K562 (cell line): ENCODE measurements around the gene GABARAP. TPM values are rescaled to one million over a fixed set of nuclear protein-coding genes. Genes with fewer than 3 reads are reported as not detected.

Experiments used
- ATAC-seq: fragments of 200-7000 bp; cut with Tn5 transposase; 3 replicates; pipeline ENCODE4 v1.9.1; 2020; ENCODE audit warnings: moderate library complexity
- BruUV-seq: library from RNA; stranded (reverse); fragments of 400-500 nt; replicated peaks from 2 replicates; lab custom pipeline; 2021; lab: Mats Ljungman, UMichigan
- CTCF ChIA-PET: fragments of 300-600 bp; formaldehyde crosslinking; extraction: SDS; loops from one replicate; lab custom pipeline; 2021; ENCODE audit warnings: low intra/inter-chr PET ratio; lab: Yijun Ruan, JAX
- POLR2A ChIA-PET: fragments of 300-600, 350-650 bp; sonication (Branson Sonifier 250); formaldehyde crosslinking; extraction: SDS; loops from one replicate; lab custom pipeline; 2021; ENCODE audit warnings: antibody characterized with exemption, inconsistent platforms; lab: Yijun Ruan, JAX
- DNase-seq, 4 experiments: peaks; one replicate each; pipeline versions ENCODE4 v3.0.0 to v3.0.0-alpha.2; 2011 to 2018; ENCODE audit warnings: low spot score in 3 of 4, mixed read lengths in 3 of 4; ENCODE audit errors: extremely low read depth in 1 of 4
- FAIRE-seq: peaks from 2 replicates; lab custom pipeline; 2011; peaks lifted over from hg19 to GRCh38; lab: Jason Lieb, UNC
- H2AFZ ChIP-seq: 2 replicates; pipeline ENCODE4 v1.6.0; 2011; ENCODE audit warnings: low read depth, low read length, control low read depth, inconsistent platforms
- H3K27ac ChIP-seq: fragments of 200-600 bp; 3 replicates; pipeline ENCODE4 v1.8.0; 2011; ENCODE audit warnings: low read depth, mild to moderate bottlenecking, control low read depth, inconsistent platforms, low read length, moderate library complexity, mixed read lengths; ENCODE audit errors: extremely low read depth
- H3K27me3 ChIP-seq, 2 experiments: fragments of 300-600 bp in 1 of 2; 2 replicates in 1 of 2; 3 replicates in 1 of 2; pipeline versions ENCODE4 v1.6.0 to v1.8.0; 2011; ENCODE audit warnings: inconsistent platforms in 2 of 2, low read length in 2 of 2, mild to moderate bottlenecking in 1 of 2, mixed read lengths in 1 of 2, moderate library complexity in 1 of 2; ENCODE audit not compliant: control insufficient read depth in 2 of 2, insufficient read depth in 2 of 2
- H3K36me3 ChIP-seq: fragments of 300-600 bp; 3 replicates; pipeline ENCODE4 v1.8.0; 2011; ENCODE audit warnings: mild to moderate bottlenecking, low read length, inconsistent platforms; ENCODE audit not compliant: control insufficient read depth, insufficient read depth
- H3K4me1 ChIP-seq, 2 experiments: fragments of 200-600 bp in 1 of 2; replicated peaks in 1 of 2; 2 replicates in 1 of 2; 3 replicates in 1 of 2; pipeline versions ENCODE4 v1.5.1 to v1.8.0; 2011; ENCODE audit warnings: inconsistent platforms in 2 of 2, low read length in 2 of 2, mild to moderate bottlenecking in 1 of 2, mixed read lengths in 1 of 2, moderate library complexity in 1 of 2; ENCODE audit not compliant: control insufficient read depth in 2 of 2, insufficient read depth in 2 of 2
- H3K4me2 ChIP-seq: 2 replicates; pipeline ENCODE4 v1.6.1; 2011; ENCODE audit warnings: low read length, control low read depth, inconsistent platforms, mixed read lengths; ENCODE audit not compliant: insufficient read depth
- H3K4me3 ChIP-seq: fragments of 200-600 bp; sonication (generic), shearing (Covaris generic); 2 replicates; pipeline ENCODE4 v1.5.1; 2016; ENCODE audit warnings: control low read depth, inconsistent platforms
- H3K79me2 ChIP-seq: fragments of 200-600 bp; 3 replicates; pipeline ENCODE4 v1.8.0; 2011; ENCODE audit warnings: low read length, inconsistent platforms; ENCODE audit not compliant: control insufficient read depth, insufficient read depth
- H3K9ac ChIP-seq, 2 experiments: 2 replicates each; pipeline versions ENCODE4 v1.6.0 to v1.6.1; 2011; ENCODE audit warnings: low read depth in 2 of 2, low read length in 2 of 2, control low read depth in 1 of 2, inconsistent platforms in 1 of 2, mild to moderate bottlenecking in 1 of 2, mixed read lengths in 1 of 2; ENCODE audit not compliant: insufficient read depth in 1 of 2
- H3K9me1 ChIP-seq: one replicate; pipeline ENCODE4 v1.6.0; 2011; ENCODE audit warnings: inconsistent platforms, mild to moderate bottlenecking, low read length, moderate library complexity; ENCODE audit not compliant: control insufficient read depth, insufficient read depth
- H3K9me3 ChIP-seq: replicated peaks from 2 replicates; pipeline ENCODE4 v1.5.1; 2011; ENCODE audit warnings: low read depth, low read length, inconsistent platforms; ENCODE audit not compliant: control insufficient read depth, insufficient read depth
- H4K20me1 ChIP-seq: replicated peaks from 2 replicates; pipeline ENCODE4 v1.6.1; 2011; ENCODE audit warnings: low read length, inconsistent platforms, mixed read lengths; ENCODE audit not compliant: control insufficient read depth, insufficient read depth
- HMBOX1 ChIP-seq: sonication (generic); IDR thresholded peaks from 2 replicates; pipeline ENCODE4 v1.6.1; 2016
- HNRNPUL1 ChIP-seq: fragments of 200-400 bp; formaldehyde crosslinking; IDR thresholded peaks from 2 replicates; pipeline ENCODE4 v1.6.1; 2017; ENCODE audit warnings: low read length
- MTA3 ChIP-seq: fragments of 450-650 bp; formaldehyde crosslinking; IDR thresholded peaks from 2 replicates; pipeline ENCODE4 v1.6.1; 2017; ENCODE audit warnings: mild to moderate bottlenecking, borderline replicate concordance
- NFE2L1 ChIP-seq: fragments of 450-650 bp; IDR thresholded peaks from 2 replicates; pipeline ENCODE4 v1.6.1; 2016; ENCODE audit warnings: missing genetic modification characterization, low read depth, mild to moderate bottlenecking, missing compliant biosample characterization, moderate library complexity, borderline replicate concordance
- NFIX ChIP-seq: fragments of 250-450 bp; sonication (Bioruptor Pico); IDR thresholded peaks from 2 replicates; pipeline ENCODE4 v1.4.0; 2020; ENCODE audit warnings: low read depth, mild to moderate bottlenecking, moderate library complexity
- NFRKB ChIP-seq: fragments of 450-650 bp; IDR thresholded peaks from 2 replicates; pipeline ENCODE4 v1.6.1; 2016; ENCODE audit warnings: low read depth
- SRSF7 ChIP-seq: fragments of 200-400 bp; formaldehyde crosslinking; optimal IDR thresholded peaks from 2 replicates; pipeline ENCODE3; 2017; ENCODE audit warnings: mild to moderate bottlenecking, low read depth, low read length
- TEAD2 ChIP-seq: fragments of 450-650 bp; IDR thresholded peaks from 2 replicates; pipeline ENCODE4 v1.6.1; 2016; ENCODE audit warnings: missing genetic modification characterization, control low read depth, missing compliant biosample characterization
- ZBTB1 ChIP-seq: sonication (generic); formaldehyde crosslinking; IDR thresholded peaks from 2 replicates; pipeline ENCODE4 v1.8.1; 2023; ENCODE audit warnings: missing genetic modification reagents, low read depth, mild to moderate bottlenecking, borderline replicate concordance
- ZBTB34 ChIP-seq: fragments of 250-450 bp; sonication (Bioruptor Pico); IDR thresholded peaks from 2 replicates; pipeline ENCODE4 v1.8.0; 2021; ENCODE audit warnings: mild to moderate bottlenecking, moderate library complexity
- ZNF717 ChIP-seq: fragments of 250-450 bp; sonication (Bioruptor Pico); IDR thresholded peaks from 2 replicates; pipeline ENCODE4 v1.5.0; 2021
- ZNF778 ChIP-seq: fragments of 450-650 bp; formaldehyde crosslinking; IDR thresholded peaks from 2 replicates; pipeline ENCODE4 v1.4.0; 2020; ENCODE audit warnings: mild to moderate bottlenecking, moderate library complexity
- WGBS: fragments of 100-300 bp; shearing (Covaris generic); methylation state at CpG from one replicate; pipeline ENCODE4 v1.1.6; 2016; ENCODE audit warnings: low coverage, mixed read lengths; ENCODE audit not compliant: insufficient coverage; ENCODE audit errors: missing lambda C conversion rate; 5-methylcytosine and 5-hydroxymethylcytosine counted together
- in situ Hi-C: fragments of 300-500 bp; cut with MboI; formaldehyde crosslinking; loops from 4 replicates; pipeline ENCODE4 v1.15.0; 2018; ENCODE audit warnings: inconsistent platforms, mixed read lengths
- intact Hi-C: fragments of 100-400 bp; cut with micrococcal nuclease; formaldehyde crosslinking; loops from 2 replicates; pipeline ENCODE4 v1.14.2; 2022
- polyA plus RNA-seq, 8 experiments: library from polyadenylated mRNA; depleted of rRNA in 4 of 8; stranded (reverse) in 5 of 8; unstranded in 3 of 8; fragments of >200 nt; fragmentation: Nextera tagmentation in 2 of 8; fragmentation: Illumina TruSeq in 1 of 8; extraction: Ambion mirVana in 2 of 8; extraction: Trizol in 1 of 8; gene quantifications; 2 replicates each; pipeline versions ENCODE4 v1.2.1 to v1.2.3, GENCODE V29; 2011 to 2014; ENCODE audit warnings: inconsistent platforms in 1 of 8, missing spikeins in 1 of 8
- total RNA-seq, 7 experiments: library from RNA; depleted of rRNA in 6 of 7; stranded (reverse); fragments of >200 nt in 6 of 7; fragmentation: Illumina TruSeq in 2 of 7; extraction: Trizol in 2 of 7; gene quantifications; 2 replicates each; pipeline versions ENCODE4 v1.2.1 to v1.2.3, GENCODE V29; 2011 to 2021; ENCODE audit warnings: low replicate concordance in 1 of 7
- TF ChIP-seq, protein P1 (sequence below): fragments of 250-450 bp; sonication (Bioruptor Pico); IDR thresholded peaks from 2 replicates; pipeline ENCODE4 v1.5.0; 2021
- TF ChIP-seq, protein P2 (sequence below): sonication (generic); formaldehyde crosslinking; IDR thresholded peaks from 2 replicates; pipeline ENCODE4 v1.8.0; 2022; ENCODE audit warnings: mild to moderate bottlenecking, missing genetic modification reagents

GABARAP gene
- total and polyA plus RNA-seq, 9 of the 15 experiments (the other 6 are each of a cell fraction or from before 2014, with no cell fraction given), result 47.5 to 373 (median 152) TPM

DNA sequence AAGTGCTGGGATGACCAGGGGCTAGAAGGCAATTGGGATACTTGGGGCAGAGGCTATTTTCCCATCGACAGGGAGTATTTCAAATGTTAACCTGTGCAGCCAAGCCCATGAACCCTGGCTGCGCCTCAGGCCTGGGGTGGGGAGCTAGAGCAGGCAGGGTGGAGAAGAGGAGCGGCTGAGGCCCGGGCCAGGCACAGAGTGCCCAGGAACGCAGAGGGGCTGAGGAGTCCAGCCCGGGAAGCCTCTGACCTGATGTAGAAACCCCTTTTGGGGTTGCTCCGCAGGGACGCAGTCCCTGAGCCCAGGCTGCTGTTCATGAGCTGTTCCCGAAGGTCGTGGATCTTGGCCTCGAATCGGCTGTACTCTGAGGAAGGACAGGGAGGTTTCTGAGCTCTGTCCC lies 46.3 kb downstream of the GABARAP start:
- ATAC-seq, result no peak
- POLR2A ChIA-PET, result interaction anchor here (0.6 kb wide), 1 partner anchor 11 kb away, joined by 3 read pairs; no protein-coding TSS in a partner anchor
- FAIRE-seq, result no peak
- H3K9me3 ChIP-seq, result no peaks in the 10 kb centered on the region
- peaks cover 3% of the 10 kb centered on the region for H3K9me1 ChIP-seq
- H3K27me3 ChIP-seq, result no peaks in the 10 kb centered on the region
- H3K79me2 ChIP-seq, result no peaks in the 10 kb centered on the region
- H3K4me1 ChIP-seq, result no peaks in the 10 kb centered on the region; a peak in 2 of 5 replicates
- H3K4me3 ChIP-seq, result no peak overlapping the region
- intact Hi-C loops (no loop called here), in situ Hi-C loops (no loop called here)
- H2AFZ ChIP-seq, result no peak overlapping the region
- peaks cover 23% of the 10 kb centered on the region; the same call in 1 of the 3 replicates for H3K36me3 ChIP-seq
- BruUV-seq, result no TSS peak
- H3K27ac ChIP-seq, result no peak overlapping the region
- CTCF ChIA-PET, result no interaction called here
- H3K9ac ChIP-seq, result no peak overlapping the region
- no peak for DNase-seq
- WGBS, result 76% methylated on average over 10 of the region's 12 CpGs
- no peak overlapping the region for H3K4me2 ChIP-seq
- TF ChIP-seq NFRKB, result no peak
- TF ChIP-seq HNRNPUL1, result no peak
- TF ChIP-seq MTA3, result no peak
- no peak for TF ChIP-seq HMBOX1
- TF ChIP-seq ZNF778 (CRISPR knock-in tag), result no peak
- TF ChIP-seq, protein P1, sequence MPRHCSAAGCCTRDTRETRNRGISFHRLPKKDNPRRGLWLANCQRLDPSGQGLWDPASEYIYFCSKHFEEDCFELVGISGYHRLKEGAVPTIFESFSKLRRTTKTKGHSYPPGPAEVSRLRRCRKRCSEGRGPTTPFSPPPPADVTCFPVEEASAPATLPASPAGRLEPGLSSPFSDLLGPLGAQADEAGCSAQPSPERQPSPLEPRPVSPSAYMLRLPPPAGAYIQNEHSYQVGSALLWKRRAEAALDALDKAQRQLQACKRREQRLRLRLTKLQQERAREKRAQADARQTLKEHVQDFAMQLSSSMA (CRISPR knock-in tag), result no peak
- TF ChIP-seq ZNF717 (CRISPR knock-in tag), result no peak
- TF ChIP-seq NFIX (CRISPR knock-in tag), result no peak
- no peak for TF ChIP-seq NFE2L1
- TF ChIP-seq ZBTB1, result no peak
- no peak for TF ChIP-seq SRSF7
- TF ChIP-seq, protein P2, sequence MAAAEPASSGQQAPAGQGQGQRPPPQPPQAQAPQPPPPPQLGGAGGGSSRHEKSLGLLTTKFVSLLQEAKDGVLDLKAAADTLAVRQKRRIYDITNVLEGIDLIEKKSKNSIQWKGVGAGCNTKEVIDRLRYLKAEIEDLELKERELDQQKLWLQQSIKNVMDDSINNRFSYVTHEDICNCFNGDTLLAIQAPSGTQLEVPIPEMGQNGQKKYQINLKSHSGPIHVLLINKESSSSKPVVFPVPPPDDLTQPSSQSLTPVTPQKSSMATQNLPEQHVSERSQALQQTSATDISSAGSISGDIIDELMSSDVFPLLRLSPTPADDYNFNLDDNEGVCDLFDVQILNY (CRISPR knock-in tag), result no peak
- TF ChIP-seq ZBTB34 (CRISPR knock-in tag), result no peak
- no peak for TF ChIP-seq TEAD2 (tag)
- TF ChIP-seq, all 486 proteins: peak for 0
- no peaks in the 10 kb centered on the region for H4K20me1 ChIP-seq
